Duodenal mucosa (tissue), 2 donors: ENCODE results near the gene EDA2R.

ENCODE experiments used
- H3K27ac ChIP-seq: one replicate; pipeline ENCODE4 v1.7.0; 2013; ENCODE audit warnings: low read depth, low read length
- H3K27me3 ChIP-seq, 2 donors: one replicate each; pipeline ENCODE4 v1.7.0; 2013; ENCODE audit warnings: low read length in 2 of 2, control low read depth in 1 of 2; ENCODE audit not compliant: insufficient read depth in 2 of 2, control insufficient read depth in 1 of 2
- H3K36me3 ChIP-seq, 2 donors: one replicate each; pipeline ENCODE4 v1.7.0; 2013; ENCODE audit warnings: low read length in 2 of 2, control low read depth in 1 of 2; ENCODE audit not compliant: insufficient read depth in 2 of 2, control insufficient read depth in 1 of 2
- H3K4me1 ChIP-seq, 2 donors: one replicate each; pipeline ENCODE4 v1.7.0; 2013; ENCODE audit warnings: low read length in 2 of 2, control low read depth in 1 of 2; ENCODE audit not compliant: insufficient read depth in 2 of 2, control insufficient read depth in 1 of 2
- H3K4me3 ChIP-seq, 2 donors: one replicate each; pipeline ENCODE4 v1.7.0; 2013; ENCODE audit warnings: low read length in 2 of 2, low read depth in 1 of 2
- H3K9ac ChIP-seq, 2 donors: one replicate each; pipeline ENCODE4 v1.7.0; 2013; ENCODE audit warnings: low read length in 2 of 2, low read depth in 1 of 2
- H3K9me3 ChIP-seq, 2 donors: one replicate each; pipeline ENCODE4 v1.7.0; 2013; ENCODE audit warnings: low read length in 2 of 2, control low read depth in 1 of 2; ENCODE audit not compliant: control insufficient read depth in 1 of 2

Gene EDA2R

GRCh38 chrX:66553973-66554372 lies 84.9 kb downstream of the EDA2R start:
- Histone ChIP-seq H3K9me3 (no peaks in the 10 kb centered on the region), H3K27me3 (no peaks in the 10 kb centered on the region), H3K4me3 (no peak overlapping the region), H3K9ac (no peak overlapping the region), H3K4me1 (no peaks in the 10 kb centered on the region), H3K27ac (no peak overlapping the region), H3K36me3 (no peaks in the 10 kb centered on the region)

- no peak overlapping the region for H3K4me3 ChIP-seq
- H3K27ac ChIP-seq = no peak overlapping the region
- no peaks in the 10 kb centered on the region for H3K4me1 ChIP-seq
- no peaks in the 10 kb centered on the region for H3K27me3 ChIP-seq
- H3K36me3 ChIP-seq = no peaks in the 10 kb centered on the region
- no peaks in the 10 kb centered on the region for H3K9me3 ChIP-seq
- H3K9ac ChIP-seq = no peak overlapping the region
Measured at GRCh38 chrX:66547847-66548369, 91.0 kb downstream of the EDA2R start.
